ENCODE measurements around the gene RAB11A. TPM values are rescaled to one million over a fixed set of nuclear protein-coding genes. Genes with fewer than 3 reads are reported as not detected.

RAB11A gene
- total RNA-seq, 1 donor from 2014 or later = 171 TPM

- no peak for DNase-seq (ENCODE audit: low spot score)
- Mint-ChIP-seq H3K4me3 (no peak overlapping the region), H3K4me1 (ENCODE audit: low read depth) (peaks cover 65% of the 10 kb centered on the region), H3K27ac (peak overlapping the region; percentile 34), H3K9me3 (no peaks in the 10 kb centered on the region), H3K27me3 (ENCODE audit: insufficient read depth) (no peaks in the 10 kb centered on the region), H3K36me3 (ENCODE audit: low read depth) (peaks cover 58% of the 10 kb centered on the region)
- intact Hi-C loops (cut with micrococcal nuclease) = no loop called here
Measured at GRCh38 chr15:65903296-65904073, 34.2 kb downstream of the RAB11A start.

- Mint-ChIP-seq H3K9me3 (no peaks in the 10 kb centered on the region), H3K4me1 (ENCODE audit: low read depth) (peaks cover 58% of the 10 kb centered on the region), H3K27ac (no peak overlapping the region), H3K36me3 (ENCODE audit: low read depth) (peaks cover 56% of the 10 kb centered on the region), H3K27me3 (ENCODE audit: insufficient read depth) (no peaks in the 10 kb centered on the region), H3K4me3 (no peak overlapping the region)
- DNase-seq (ENCODE audit: low spot score) = no peak
- intact Hi-C loops (cut with micrococcal nuclease) = no loop called here
Measured at GRCh38 chr15:65904301-65904700, 35.0 kb downstream of the RAB11A start.

GRCh38 chr15:65906396-65906795, 37.1 kb downstream of the RAB11A start:
- H3K9me3 Mint-ChIP-seq = no peaks in the 10 kb centered on the region
- H3K36me3 Mint-ChIP-seq (ENCODE audit: low read depth) = peaks cover 51% of the 10 kb centered on the region
- H3K27ac Mint-ChIP-seq = no peak overlapping the region
- H3K27me3 Mint-ChIP-seq (ENCODE audit: insufficient read depth) = no peaks in the 10 kb centered on the region
- H3K4me3 Mint-ChIP-seq = no peak overlapping the region
- H3K4me1 Mint-ChIP-seq (ENCODE audit: low read depth) = peaks cover 42% of the 10 kb centered on the region
- intact Hi-C loops (cut with micrococcal nuclease) = no loop called here
- no peak for DNase-seq (ENCODE audit: low spot score)

GRCh38 chr15:65907661-65908060, 38.4 kb downstream of the RAB11A start:
- H3K36me3 Mint-ChIP-seq (ENCODE audit: low read depth) = peaks cover 42% of the 10 kb centered on the region
- H3K27ac Mint-ChIP-seq = no peak overlapping the region
- H3K4me3 Mint-ChIP-seq = no peak overlapping the region
- H3K4me1 Mint-ChIP-seq (ENCODE audit: low read depth) = peaks cover 29% of the 10 kb centered on the region
- no peak for DNase-seq (ENCODE audit: low spot score)
- no peaks in the 10 kb centered on the region for H3K9me3 Mint-ChIP-seq
- H3K27me3 Mint-ChIP-seq (ENCODE audit: insufficient read depth) = no peaks in the 10 kb centered on the region
- intact Hi-C loops (cut with micrococcal nuclease) = no loop called here

- no peak overlapping the region for H3K4me3 Mint-ChIP-seq
- DNase-seq (ENCODE audit: low spot score) = no peak
- H3K36me3 Mint-ChIP-seq (ENCODE audit: low read depth) = peaks cover 32% of the 10 kb centered on the region
- peaks cover 17% of the 10 kb centered on the region for H3K4me1 Mint-ChIP-seq (ENCODE audit: low read depth)
- peak overlapping the region; percentile 52 for H3K27ac Mint-ChIP-seq
- no peaks in the 10 kb centered on the region for H3K27me3 Mint-ChIP-seq (ENCODE audit: insufficient read depth)
- intact Hi-C loops (cut with micrococcal nuclease) = no loop called here
- H3K9me3 Mint-ChIP-seq = no peaks in the 10 kb centered on the region
Measured at GRCh38 chr15:65908876-65909275, 39.6 kb downstream of the RAB11A start.

- no peak overlapping the region for H3K27ac Mint-ChIP-seq
- peaks cover 27% of the 10 kb centered on the region for H3K36me3 Mint-ChIP-seq (ENCODE audit: low read depth)
- H3K4me1 Mint-ChIP-seq (ENCODE audit: low read depth) = peaks cover 19% of the 10 kb centered on the region
- intact Hi-C loops (cut with micrococcal nuclease) = no loop called here
- DNase-seq (ENCODE audit: low spot score) = no peak
- H3K9me3 Mint-ChIP-seq = no peaks in the 10 kb centered on the region
- no peak overlapping the region for H3K4me3 Mint-ChIP-seq
- no peaks in the 10 kb centered on the region for H3K27me3 Mint-ChIP-seq (ENCODE audit: insufficient read depth)
Measured at GRCh38 chr15:65909831-65910230, 40.5 kb downstream of the RAB11A start.

GRCh38 chr15:65910341-65910740, 41.0 kb downstream of the RAB11A start:
- Mint-ChIP-seq H3K36me3 (ENCODE audit: low read depth) (peaks cover 22% of the 10 kb centered on the region), H3K4me3 (no peak overlapping the region), H3K4me1 (ENCODE audit: low read depth) (peaks cover 24% of the 10 kb centered on the region), H3K27me3 (ENCODE audit: insufficient read depth) (no peaks in the 10 kb centered on the region), H3K9me3 (no peaks in the 10 kb centered on the region), H3K27ac (no peak overlapping the region)
- no peak for DNase-seq (ENCODE audit: low spot score)
- intact Hi-C loops (cut with micrococcal nuclease) = no loop called here

- Mint-ChIP-seq H3K27me3 (ENCODE audit: insufficient read depth) (no peaks in the 10 kb centered on the region), H3K4me3 (no peak overlapping the region), H3K27ac (no peak overlapping the region), H3K9me3 (no peaks in the 10 kb centered on the region), H3K4me1 (ENCODE audit: low read depth) (peaks cover 28% of the 10 kb centered on the region), H3K36me3 (ENCODE audit: low read depth) (peaks cover 17% of the 10 kb centered on the region)
- DNase-seq (ENCODE audit: low spot score) = no peak
- intact Hi-C loops (cut with micrococcal nuclease) = no loop called here
Measured at GRCh38 chr15:65912235-65912634, 42.9 kb downstream of the RAB11A start.

GRCh38 chr15:65913631-65914199, 44.4 kb downstream of the RAB11A start:
- peaks cover 12% of the 10 kb centered on the region for H3K36me3 Mint-ChIP-seq (ENCODE audit: low read depth)
- peaks cover 42% of the 10 kb centered on the region for H3K4me1 Mint-ChIP-seq (ENCODE audit: low read depth)
- no peaks in the 10 kb centered on the region for H3K27me3 Mint-ChIP-seq (ENCODE audit: insufficient read depth)
- intact Hi-C loops (cut with micrococcal nuclease) = no loop called here
- no peaks in the 10 kb centered on the region for H3K9me3 Mint-ChIP-seq
- no peak overlapping the region for H3K4me3 Mint-ChIP-seq
- no peak for DNase-seq (ENCODE audit: low spot score)
- no peak overlapping the region for H3K27ac Mint-ChIP-seq

GRCh38 chr15:65914386-65914785, 45.1 kb downstream of the RAB11A start:
- Mint-ChIP-seq H3K9me3 (no peaks in the 10 kb centered on the region), H3K4me3 (no peak overlapping the region)

GRCh38 chr15:65914981-65915925, 46.0 kb downstream of the RAB11A start:
- H3K4me1 Mint-ChIP-seq (ENCODE audit: low read depth) = peaks cover 50% of the 10 kb centered on the region
- peaks cover 12% of the 10 kb centered on the region for H3K36me3 Mint-ChIP-seq (ENCODE audit: low read depth)
- intact Hi-C loops (cut with micrococcal nuclease) = no loop called here
- no peak for DNase-seq (ENCODE audit: low spot score)
- H3K4me3 Mint-ChIP-seq = no peak overlapping the region
- H3K27me3 Mint-ChIP-seq (ENCODE audit: insufficient read depth) = no peaks in the 10 kb centered on the region
- H3K9me3 Mint-ChIP-seq = no peaks in the 10 kb centered on the region
- H3K27ac Mint-ChIP-seq = peak overlapping the region; percentile 83

More at GRCh38 chr15:65914386-65914785, 45.1 kb downstream of the RAB11A start:
- intact Hi-C loops (cut with micrococcal nuclease) = no loop called here
- no peak for DNase-seq (ENCODE audit: low spot score)
- Mint-ChIP-seq H3K36me3 (ENCODE audit: low read depth) (peaks cover 15% of the 10 kb centered on the region), H3K27ac (no peak overlapping the region), H3K27me3 (ENCODE audit: insufficient read depth) (no peaks in the 10 kb centered on the region), H3K4me1 (ENCODE audit: low read depth) (peaks cover 47% of the 10 kb centered on the region)

GRCh38 chr15:65916041-65916663, 46.9 kb downstream of the RAB11A start:
- Mint-ChIP-seq H3K9me3 (no peaks in the 10 kb centered on the region), H3K27me3 (ENCODE audit: insufficient read depth) (no peaks in the 10 kb centered on the region), H3K36me3 (ENCODE audit: low read depth) (peaks cover 10% of the 10 kb centered on the region), H3K4me1 (ENCODE audit: low read depth) (peaks cover 55% of the 10 kb centered on the region), H3K27ac (peak overlapping the region; percentile 83), H3K4me3 (no peak overlapping the region)
- DNase-seq (ENCODE audit: low spot score) = no peak
- intact Hi-C loops (cut with micrococcal nuclease) = loop anchor here (2.0 kb wide), 1 partner anchor 97 kb away; no protein-coding TSS in a partner anchor

Measured in activated T-helper 1 cell treated with anti-CD3 and anti-CD28 coated beads, Interleukin-12 subunit alpha, Interleukin-12 subunit beta, Interleukin-2, Interleukin-4 antibody, amounts not matched to agents 30 ng/mL and 10 ng/mL and 1 ng/mL, durations not matched to agents 14 hours and 24 hours and 36 hours (primary cell).